ENCODE results near the gene KCTD3. TPM values are rescaled to one million over a fixed set of nuclear protein-coding genes. Genes with fewer than 3 reads are reported as not detected.

The KCTD3 gene
- 31.8 and 33.7 TPM in 2 replicates for total RNA-seq

DNA sequence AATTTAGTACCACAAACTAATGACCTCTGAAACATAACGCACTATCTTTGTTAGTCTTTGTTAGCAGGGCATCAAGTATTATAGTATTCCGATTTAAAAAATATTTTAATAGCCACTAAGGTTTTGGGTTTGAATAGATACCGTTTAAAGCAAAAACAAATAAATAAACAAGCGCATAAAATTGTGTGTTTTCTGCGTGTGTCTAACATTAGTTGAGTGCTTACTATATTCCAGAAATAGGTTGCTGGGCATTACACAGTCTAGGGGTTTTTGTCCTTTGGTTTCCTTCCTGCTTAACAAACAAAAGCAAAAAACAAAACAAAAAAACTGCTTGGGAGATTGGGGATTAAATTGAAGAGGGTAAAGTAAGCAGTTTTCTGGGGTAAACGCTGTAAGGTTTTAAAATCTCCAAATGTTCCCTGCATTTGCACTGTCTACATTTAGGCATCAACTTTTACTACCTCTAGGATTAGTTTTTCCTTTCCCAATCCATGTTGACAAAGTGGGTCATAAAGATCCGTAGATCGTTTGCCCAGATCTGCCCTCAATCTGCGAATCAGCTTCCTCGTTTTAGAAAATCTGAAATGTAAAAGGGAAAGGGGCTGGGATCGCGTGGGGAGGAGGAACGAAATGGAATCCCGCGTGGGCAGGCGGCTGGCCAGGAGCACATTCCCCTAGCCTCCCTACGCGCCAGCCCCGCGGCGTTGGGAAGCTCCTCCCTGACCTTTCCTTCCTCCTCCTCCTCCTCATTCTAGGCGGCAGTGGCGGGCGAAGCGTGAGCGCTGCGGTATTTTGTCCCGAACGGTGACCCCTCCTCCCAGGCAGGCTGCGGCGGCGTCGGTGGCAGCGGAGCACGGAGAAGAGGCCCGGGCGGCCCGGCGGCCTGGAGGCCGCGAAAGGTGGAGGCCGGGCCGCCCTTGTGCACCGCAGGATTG lies at the start of gene KCTD3:
Gene KCTD3 (plus strand): TSS at position 749 of the 935 bp plus-strand sequence. CDS start 382 bp downstream, outside the sequence.

All from cardiac ventricle fibroblast (primary cell).